NB4 (cell line): Measurements from ENCODE around the gene UPK1B.

Experiments used
- CTCF ChIP-seq: IDR thresholded peaks from one replicate; pipeline ENCODE4 v1.5.1; 2012; ENCODE audit warnings: low read depth, low read length
- MAX ChIP-seq: IDR thresholded peaks from 2 replicates; pipeline ENCODE4 v1.6.1; 2011; ENCODE audit warnings: low read depth, low read length

- TF ChIP-seq CTCF (no peak), MAX (no peak)
These were observed 48.5 kb downstream of the UPK1B start for GRCh38 chr3:119221779-119222320.
